A673 (cell line): Measurements from ENCODE around the gene FSTL5. TPM values are rescaled to one million over a fixed set of nuclear protein-coding genes. Genes with fewer than 3 reads are reported as not detected.

Source experiments
- BruUV-seq: library from RNA; stranded (reverse); fragments of 400-500 nt; replicated peaks from 2 replicates; lab custom pipeline; 2021; lab: Mats Ljungman, UMichigan
- CTCF ChIA-PET: fragments of 300-600 bp; sonication (Branson Sonifier 250); formaldehyde crosslinking; loops from one replicate; lab custom pipeline; 2022; ENCODE audit warnings: antibody characterized with exemption; lab: Charles Lee
- POLR2A ChIA-PET: fragments of 300-600 bp; sonication (Branson Sonifier 250); formaldehyde crosslinking; loops from one replicate; lab custom pipeline; 2022; ENCODE audit warnings: antibody characterized with exemption; ENCODE audit not compliant: low non-redundant PET; lab: Charles Lee
- DNase-seq: peaks from one replicate; pipeline ENCODE4 v3.0.0-alpha.2; 2015; ENCODE audit warnings: low spot score
- H3K27ac ChIP-seq: fragments of 200-600 bp; sonication (generic); 2 replicates; pipeline ENCODE4 v1.5.1; 2016; ENCODE audit warnings: mixed run types, low read depth, mild to moderate bottlenecking, mixed read lengths, antibody characterized with exemption, low read length; ENCODE audit not compliant: poor library complexity, severe bottlenecking
- H3K27me3 ChIP-seq: fragments of 200-600 bp; sonication (generic); replicated peaks from 2 replicates; pipeline ENCODE4 v1.6.1; 2017; ENCODE audit warnings: mixed run types, low read depth, mild to moderate bottlenecking, mixed read lengths, antibody characterized with exemption, low read length; ENCODE audit not compliant: insufficient read depth, poor library complexity
- H3K36me3 ChIP-seq: fragments of 200-600 bp; sonication (generic); 2 replicates; pipeline ENCODE4 v1.6.1; 2016; ENCODE audit warnings: mixed run types, mild to moderate bottlenecking, mixed read lengths, antibody characterized with exemption, low read length; ENCODE audit not compliant: insufficient read depth, poor library complexity, severe bottlenecking
- H3K4me1 ChIP-seq: fragments of 200-600 bp; sonication (generic); 2 replicates; pipeline ENCODE4 v1.6.1; 2017; ENCODE audit warnings: mixed run types, mild to moderate bottlenecking, mixed read lengths, antibody characterized with exemption, low read length; ENCODE audit not compliant: insufficient read depth, poor library complexity, severe bottlenecking
- H3K4me3 ChIP-seq: fragments of 200-600 bp; sonication (generic); 2 replicates; pipeline ENCODE4 v1.5.1; 2016; ENCODE audit warnings: low read depth, mixed run types, mild to moderate bottlenecking, mixed read lengths, low read length; ENCODE audit not compliant: poor library complexity, severe bottlenecking
- H3K9me3 ChIP-seq: fragments of 200-600 bp; sonication (generic); 2 replicates; pipeline ENCODE4 v1.6.1; 2016; ENCODE audit warnings: mixed run types, low read depth, mild to moderate bottlenecking, mixed read lengths, antibody characterized with exemption, low read length; ENCODE audit not compliant: poor library complexity, severe bottlenecking
- EZH2 ChIP-seq: fragments of 200-600 bp; sonication (generic); IDR thresholded peaks from 2 replicates; pipeline ENCODE4 v1.6.1; 2017; ENCODE audit warnings: borderline replicate concordance, low read depth, mild to moderate bottlenecking, mixed read lengths, antibody characterized with exemption, low read length; ENCODE audit not compliant: poor library complexity, severe bottlenecking
- intact Hi-C: fragments of 100-400 bp; cut with micrococcal nuclease; formaldehyde crosslinking; loops from one replicate; pipeline ENCODE4 v1.10.0; 2022; ENCODE audit not compliant: unreplicated experiment
- total RNA-seq: library from RNA; stranded (reverse); gene quantifications from 2 replicates; pipeline ENCODE4 v1.2.3, GENCODE V29; 2021
- TF ChIP-seq, protein P1 (sequence below): fragments of 300-800, 200-600 bp; sonication (generic); conservative IDR thresholded peaks from 2 replicates; pipeline ENCODE4 v1.5.1; 2017; ENCODE audit warnings: low read depth, mild to moderate bottlenecking, antibody characterized with exemption, low read length, moderate library complexity, mixed read lengths

FSTL5 gene
- total RNA-seq, 1 experiment from 2014 or later, result 0.15 TPM

DNA sequence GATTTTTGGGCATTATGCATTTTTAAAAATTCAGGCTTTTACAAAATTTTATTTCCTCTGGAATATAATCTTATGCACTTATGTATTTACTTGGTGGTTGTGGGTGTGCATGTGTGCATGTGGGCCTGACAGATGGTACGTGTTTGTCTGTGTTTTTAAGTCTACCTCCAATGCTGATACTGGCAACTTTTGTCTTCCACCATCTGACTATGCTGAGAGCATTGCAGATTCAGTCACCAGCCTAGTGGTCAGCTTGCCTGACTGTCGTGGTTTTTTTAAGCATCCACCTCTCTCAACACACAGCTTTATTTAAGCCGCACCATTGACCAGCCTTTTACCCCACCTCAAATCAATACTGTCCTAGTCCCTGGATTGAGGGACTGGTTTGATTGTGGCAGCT is 37.1 kb downstream of the FSTL5 start:
- Histone ChIP-seq H3K36me3 (no peaks in the 10 kb centered on the region), H3K4me1 (no peaks in the 10 kb centered on the region), H3K9me3 (no peaks in the 10 kb centered on the region), H3K4me3 (no peak overlapping the region), H3K27me3 (no peaks in the 10 kb centered on the region), H3K27ac (no peak overlapping the region)
- TF ChIP-seq, protein P1, sequence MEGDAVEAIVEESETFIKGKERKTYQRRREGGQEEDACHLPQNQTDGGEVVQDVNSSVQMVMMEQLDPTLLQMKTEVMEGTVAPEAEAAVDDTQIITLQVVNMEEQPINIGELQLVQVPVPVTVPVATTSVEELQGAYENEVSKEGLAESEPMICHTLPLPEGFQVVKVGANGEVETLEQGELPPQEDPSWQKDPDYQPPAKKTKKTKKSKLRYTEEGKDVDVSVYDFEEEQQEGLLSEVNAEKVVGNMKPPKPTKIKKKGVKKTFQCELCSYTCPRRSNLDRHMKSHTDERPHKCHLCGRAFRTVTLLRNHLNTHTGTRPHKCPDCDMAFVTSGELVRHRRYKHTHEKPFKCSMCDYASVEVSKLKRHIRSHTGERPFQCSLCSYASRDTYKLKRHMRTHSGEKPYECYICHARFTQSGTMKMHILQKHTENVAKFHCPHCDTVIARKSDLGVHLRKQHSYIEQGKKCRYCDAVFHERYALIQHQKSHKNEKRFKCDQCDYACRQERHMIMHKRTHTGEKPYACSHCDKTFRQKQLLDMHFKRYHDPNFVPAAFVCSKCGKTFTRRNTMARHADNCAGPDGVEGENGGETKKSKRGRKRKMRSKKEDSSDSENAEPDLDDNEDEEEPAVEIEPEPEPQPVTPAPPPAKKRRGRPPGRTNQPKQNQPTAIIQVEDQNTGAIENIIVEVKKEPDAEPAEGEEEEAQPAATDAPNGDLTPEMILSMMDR, result no peak
- TF ChIP-seq EZH2, result no peak
- no peak for DNase-seq
- intact Hi-C loops, result no loop called here
- no TSS peak for BruUV-seq
- ChIA-PET POLR2A (no interaction called here), CTCF (no interaction called here)

DNA sequence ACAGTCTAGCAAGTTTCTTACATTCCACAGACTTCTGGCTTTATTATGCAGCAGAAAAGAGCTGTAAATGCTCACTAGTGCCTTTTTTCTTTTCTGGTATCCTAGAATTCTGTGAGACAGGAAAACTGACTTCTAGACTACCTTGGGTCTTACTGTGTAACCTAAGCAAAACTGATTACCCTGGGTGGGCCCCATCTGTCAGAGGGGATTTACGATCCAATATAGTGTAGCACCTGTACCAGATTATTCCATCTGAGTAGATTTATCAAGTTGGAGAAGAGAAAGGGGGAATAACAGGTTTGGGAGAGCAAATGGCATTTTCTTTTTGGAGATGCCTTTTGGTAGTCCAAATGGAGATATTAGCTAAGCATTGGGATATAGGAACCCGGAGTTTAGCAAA is 46.7 kb downstream of the FSTL5 start:
- Histone ChIP-seq H3K4me3 (no peak overlapping the region), H3K4me1 (no peaks in the 10 kb centered on the region), H3K9me3 (no peaks in the 10 kb centered on the region), H3K27me3 (no peaks in the 10 kb centered on the region), H3K27ac (no peak overlapping the region), H3K36me3 (no peaks in the 10 kb centered on the region)
- TF ChIP-seq EZH2, result no peak
- TF ChIP-seq, protein P1, result no peak
- intact Hi-C loops, result no loop called here
- DNase-seq, result no peak
- POLR2A ChIA-PET, result no interaction called here
- CTCF ChIA-PET, result no interaction called here
- no TSS peak for BruUV-seq

DNA sequence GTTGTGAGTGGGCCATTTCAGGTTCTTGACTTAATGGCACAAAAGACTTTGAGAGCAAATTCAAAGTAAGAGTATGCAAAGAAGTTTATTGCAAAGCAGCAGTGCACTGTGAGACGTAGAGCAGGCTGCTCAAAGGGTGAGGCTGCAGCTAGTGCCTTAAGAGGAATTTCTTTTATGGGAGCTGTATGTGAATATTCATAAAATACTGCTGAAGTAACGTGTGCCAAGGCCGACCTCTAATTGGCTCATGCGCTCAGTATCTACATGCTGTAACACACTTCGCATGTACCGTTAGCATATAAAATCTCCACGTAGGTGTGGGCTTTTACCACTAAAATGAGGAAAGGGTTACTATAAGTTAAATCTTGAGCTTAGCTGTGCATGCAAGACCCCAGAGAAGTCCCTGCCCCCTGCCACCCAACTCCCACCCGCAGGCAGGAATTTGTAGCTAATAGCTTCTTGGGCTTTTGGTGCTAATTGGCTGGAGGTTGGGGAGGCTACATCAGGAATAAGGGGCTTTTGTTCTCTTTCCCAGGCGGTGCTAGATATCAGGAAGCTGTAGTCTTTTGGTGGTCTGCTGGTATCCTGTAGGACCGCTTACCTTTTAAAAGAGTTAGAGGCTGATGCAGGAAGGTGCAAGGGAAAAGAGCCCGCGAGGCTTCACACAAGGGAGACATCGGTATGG is 47.6 kb downstream of the FSTL5 start:
- Histone ChIP-seq H3K9me3 (no peaks in the 10 kb centered on the region), H3K27ac (no peak overlapping the region), H3K4me1 (no peaks in the 10 kb centered on the region), H3K27me3 (no peaks in the 10 kb centered on the region), H3K4me3 (no peak overlapping the region), H3K36me3 (no peaks in the 10 kb centered on the region)
- no peak for TF ChIP-seq EZH2
- CTCF ChIA-PET, result no interaction called here
- DNase-seq, result no peak
- intact Hi-C loops, result no loop called here
- no TSS peak for BruUV-seq
- POLR2A ChIA-PET, result no interaction called here

DNA sequence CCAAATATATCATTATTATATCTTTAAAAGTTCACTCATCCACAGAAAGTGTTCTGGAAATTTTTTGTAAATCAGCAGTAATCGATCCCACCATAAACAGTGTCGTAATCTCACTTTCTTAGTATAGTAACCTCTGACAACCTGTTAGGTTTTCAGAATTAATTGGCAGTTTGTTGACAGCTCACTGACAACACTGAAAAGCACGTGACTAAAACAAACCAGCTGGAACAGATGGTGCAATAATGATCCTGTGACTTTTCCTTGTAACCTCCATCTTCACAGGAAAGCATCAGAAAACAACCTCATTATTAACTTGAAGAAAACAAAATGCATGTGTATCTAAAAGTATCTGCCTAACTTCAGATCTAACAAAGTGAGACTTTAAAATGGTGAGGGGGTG is 48.5 kb downstream of the FSTL5 start:
- DNase-seq, result no peak
- ChIA-PET POLR2A (no interaction called here), CTCF (no interaction called here)
- H3K27me3 ChIP-seq, result no peaks in the 10 kb centered on the region
- no TSS peak for BruUV-seq
- H3K27ac ChIP-seq, result no peak overlapping the region
- no peaks in the 10 kb centered on the region for H3K9me3 ChIP-seq
- no peaks in the 10 kb centered on the region for H3K4me1 ChIP-seq
- no peaks in the 10 kb centered on the region for H3K36me3 ChIP-seq
- no peak for TF ChIP-seq EZH2
- H3K4me3 ChIP-seq, result no peak overlapping the region
- intact Hi-C loops, result no loop called here
